RWPE2 (cell line): ENCODE results near the gene ERO1A.

Source experiments
- ATAC-seq: fragments of 200-7000 bp; cut with Tn5 transposase; 3 replicates; pipeline ENCODE4 v1.9.1; 2021; ENCODE audit warnings: low read depth
- DNase-seq: peaks from one replicate; pipeline ENCODE4 v3.0.0-alpha.2; 2020; ENCODE audit warnings: low spot score
- H3K27ac ChIP-seq: fragments of 450-650 bp; 2 replicates; pipeline ENCODE4 v1.5.1; 2017; ENCODE audit warnings: mild to moderate bottlenecking; ENCODE audit not compliant: poor library complexity, severe bottlenecking
- H3K27me3 ChIP-seq: fragments of 250-450 bp; sonication (Bioruptor Pico); 2 replicates; pipeline ENCODE4 v1.5.1; 2021; ENCODE audit warnings: mild to moderate bottlenecking, moderate library complexity; ENCODE audit not compliant: insufficient read depth, poor library complexity, severe bottlenecking
- H3K36me3 ChIP-seq: fragments of 250-450 bp; sonication (Bioruptor Pico); 2 replicates; pipeline ENCODE4 v1.5.1; 2020; ENCODE audit warnings: low read depth, mild to moderate bottlenecking, moderate library complexity
- H3K4me1 ChIP-seq: fragments of 250-450 bp; sonication (Bioruptor Pico); 2 replicates; pipeline ENCODE4 v1.5.1; 2021; ENCODE audit warnings: mild to moderate bottlenecking, moderate library complexity; ENCODE audit not compliant: insufficient read depth, poor library complexity, severe bottlenecking
- H3K4me3 ChIP-seq: fragments of 250-450 bp; sonication (Bioruptor Pico); 2 replicates; pipeline ENCODE4 v1.5.1; 2021; ENCODE audit warnings: mild to moderate bottlenecking, moderate library complexity; ENCODE audit not compliant: severe bottlenecking
- H3K9me3 ChIP-seq: fragments of 250-450 bp; sonication (Bioruptor Pico); 2 replicates; pipeline ENCODE4 v1.5.1; 2021; ENCODE audit warnings: mild to moderate bottlenecking, moderate library complexity; ENCODE audit not compliant: severe bottlenecking
- TF ChIP-seq, protein P1 (sequence below): fragments of 450-650 bp; IDR thresholded peaks from one replicate; pipeline ENCODE4 v1.5.1; 2017; ENCODE audit warnings: mild to moderate bottlenecking, moderate library complexity; ENCODE audit not compliant: poor library complexity, severe bottlenecking

The ERO1A gene

DNA sequence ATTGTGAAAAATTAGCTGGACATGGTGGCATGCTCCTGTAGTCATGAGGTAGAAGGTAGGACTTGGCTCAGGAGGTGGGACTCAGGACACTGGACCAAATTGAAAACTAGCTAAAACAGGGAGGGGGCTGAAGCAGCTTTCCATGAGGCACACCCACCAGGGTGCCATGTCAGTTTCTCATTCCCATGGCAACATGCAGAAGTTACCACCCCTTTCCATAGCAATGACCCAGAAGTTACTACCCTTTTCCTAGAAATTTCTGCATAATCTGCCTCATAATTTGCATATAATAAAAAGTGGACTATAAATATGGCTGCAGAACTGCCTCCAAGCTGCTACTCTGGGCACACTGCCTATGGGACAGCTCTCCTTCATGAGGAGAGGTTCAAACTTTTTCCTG, 38.5 kb downstream of the ERO1A start:
- ATAC-seq (no peak), DNase-seq (no peak)
- Histone ChIP-seq H3K27ac (no peak overlapping the region), H3K4me3 (no peak overlapping the region), H3K9me3 (no peaks in the 10 kb centered on the region), H3K4me1 (no peaks in the 10 kb centered on the region), H3K27me3 (no peaks in the 10 kb centered on the region), H3K36me3 (peaks cover 96% of the 10 kb centered on the region)
- TF ChIP-seq, protein P1, sequence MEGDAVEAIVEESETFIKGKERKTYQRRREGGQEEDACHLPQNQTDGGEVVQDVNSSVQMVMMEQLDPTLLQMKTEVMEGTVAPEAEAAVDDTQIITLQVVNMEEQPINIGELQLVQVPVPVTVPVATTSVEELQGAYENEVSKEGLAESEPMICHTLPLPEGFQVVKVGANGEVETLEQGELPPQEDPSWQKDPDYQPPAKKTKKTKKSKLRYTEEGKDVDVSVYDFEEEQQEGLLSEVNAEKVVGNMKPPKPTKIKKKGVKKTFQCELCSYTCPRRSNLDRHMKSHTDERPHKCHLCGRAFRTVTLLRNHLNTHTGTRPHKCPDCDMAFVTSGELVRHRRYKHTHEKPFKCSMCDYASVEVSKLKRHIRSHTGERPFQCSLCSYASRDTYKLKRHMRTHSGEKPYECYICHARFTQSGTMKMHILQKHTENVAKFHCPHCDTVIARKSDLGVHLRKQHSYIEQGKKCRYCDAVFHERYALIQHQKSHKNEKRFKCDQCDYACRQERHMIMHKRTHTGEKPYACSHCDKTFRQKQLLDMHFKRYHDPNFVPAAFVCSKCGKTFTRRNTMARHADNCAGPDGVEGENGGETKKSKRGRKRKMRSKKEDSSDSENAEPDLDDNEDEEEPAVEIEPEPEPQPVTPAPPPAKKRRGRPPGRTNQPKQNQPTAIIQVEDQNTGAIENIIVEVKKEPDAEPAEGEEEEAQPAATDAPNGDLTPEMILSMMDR = no peak

DNA sequence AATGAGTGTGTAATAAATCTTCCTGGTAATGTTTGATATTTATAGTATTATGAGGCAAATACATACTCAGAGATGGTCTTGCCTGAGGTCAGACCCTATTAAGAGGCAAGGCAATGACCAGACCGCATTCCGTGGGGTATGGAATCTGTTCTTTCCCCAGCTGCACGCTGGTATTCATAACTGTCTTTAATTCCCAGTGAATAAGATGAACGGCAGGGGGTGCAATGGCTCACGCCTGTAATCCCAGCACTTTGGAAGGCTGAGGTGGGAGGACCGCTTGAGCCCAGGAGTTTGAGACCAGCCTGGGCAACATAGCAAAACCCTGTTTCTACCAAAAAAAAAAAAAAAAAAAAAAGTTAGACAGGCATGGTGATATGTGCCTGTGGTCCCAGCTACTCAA, 44.6 kb downstream of the ERO1A start:
- Histone ChIP-seq H3K4me3 (no peak overlapping the region), H3K27ac (no peak overlapping the region), H3K9me3 (no peaks in the 10 kb centered on the region), H3K4me1 (no peaks in the 10 kb centered on the region), H3K36me3 (peaks cover 96% of the 10 kb centered on the region), H3K27me3 (no peaks in the 10 kb centered on the region)
- no peak for ATAC-seq
- TF ChIP-seq, protein P1 = no peak
- no peak for DNase-seq

DNA sequence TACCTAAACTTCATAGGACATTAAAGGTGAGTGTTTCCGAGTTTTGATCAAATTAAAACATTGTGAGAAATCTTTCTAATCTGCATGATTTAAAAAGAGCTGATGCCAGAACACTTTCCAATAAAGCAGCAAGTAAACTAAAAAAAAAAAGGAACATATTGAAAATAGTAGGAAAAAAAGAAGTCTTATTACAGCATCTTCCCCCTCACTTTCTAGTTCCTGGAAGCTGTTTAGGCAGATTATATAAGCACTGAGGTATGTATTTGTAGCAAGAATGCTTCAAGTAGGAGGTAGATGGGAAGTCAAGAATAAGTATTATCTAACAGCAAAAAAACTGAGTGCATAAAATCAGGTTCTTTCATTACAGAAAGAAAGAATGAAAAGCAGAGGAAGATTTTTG, 45.8 kb downstream of the ERO1A start:
- H3K9me3 ChIP-seq = no peaks in the 10 kb centered on the region
- TF ChIP-seq, protein P1 = no peak
- no peaks in the 10 kb centered on the region for H3K27me3 ChIP-seq
- H3K4me3 ChIP-seq = no peak overlapping the region
- H3K36me3 ChIP-seq = peaks cover 96% of the 10 kb centered on the region
- no peak for DNase-seq
- ATAC-seq = no peak
- no peaks in the 10 kb centered on the region for H3K4me1 ChIP-seq
- H3K27ac ChIP-seq = no peak overlapping the region

DNA sequence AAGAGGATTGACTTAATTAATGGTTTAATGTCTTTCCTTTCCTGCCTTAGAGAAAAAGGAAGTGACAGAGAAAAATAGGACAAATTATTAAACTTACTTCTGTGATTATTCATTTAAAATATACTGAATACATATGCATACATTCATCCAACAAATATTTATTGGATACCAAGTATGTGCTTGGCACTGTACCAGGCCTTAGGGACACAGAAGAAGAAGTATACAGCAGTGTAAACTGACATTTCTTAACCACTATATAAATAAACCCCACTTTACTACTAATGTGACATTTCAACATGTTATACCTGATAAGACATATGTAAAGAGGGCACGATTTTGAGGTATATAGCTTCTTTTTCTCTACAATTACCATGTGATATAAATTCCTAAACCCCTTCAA, 53.6 kb downstream of the ERO1A start:
- Histone ChIP-seq H3K36me3 (peaks cover 61% of the 10 kb centered on the region), H3K9me3 (no peaks in the 10 kb centered on the region), H3K27me3 (no peaks in the 10 kb centered on the region), H3K4me1 (no peaks in the 10 kb centered on the region), H3K27ac (no peak overlapping the region), H3K4me3 (no peak overlapping the region)
- TF ChIP-seq, protein P1 = no peak
- DNase-seq (no peak), ATAC-seq (no peak)

DNA sequence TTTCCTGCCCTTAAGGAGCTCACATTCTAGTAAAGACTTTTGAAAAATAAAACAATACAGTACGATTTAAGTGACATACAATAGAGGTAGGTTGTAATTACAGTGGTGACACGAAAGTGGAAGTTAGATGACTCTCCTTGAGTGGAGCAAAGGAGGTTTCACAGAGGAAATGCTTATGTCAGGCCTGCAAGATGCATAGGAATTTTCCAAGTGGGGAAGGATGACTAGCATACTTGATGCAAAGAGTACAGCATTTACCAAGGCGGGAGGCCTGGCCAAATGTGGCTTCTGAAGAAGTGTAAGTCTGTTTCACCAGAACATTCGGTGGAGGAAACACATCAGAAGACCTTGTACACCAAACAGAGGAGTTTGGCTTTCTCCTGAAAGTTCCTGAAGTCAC, 55.2 kb downstream of the ERO1A start:
- H3K27me3 ChIP-seq = no peaks in the 10 kb centered on the region
- H3K4me1 ChIP-seq = no peaks in the 10 kb centered on the region
- peaks cover 45% of the 10 kb centered on the region for H3K36me3 ChIP-seq
- no peak for DNase-seq
- H3K27ac ChIP-seq = no peak overlapping the region
- no peak for ATAC-seq
- TF ChIP-seq, protein P1 = no peak
- H3K9me3 ChIP-seq = no peaks in the 10 kb centered on the region
- no peak overlapping the region for H3K4me3 ChIP-seq
